Neuron (in vitro differentiated cells): Measurements from ENCODE around the gene CD34.

Source experiments
- H2AFZ ChIP-seq: one replicate; pipeline ENCODE4 v1.6.1; 2013; ENCODE audit warnings: low read depth, mild to moderate bottlenecking, inconsistent platforms, low read length, moderate library complexity
- H3K27me3 ChIP-seq: one replicate; pipeline ENCODE4 v1.6.1; 2013; ENCODE audit warnings: low read length; ENCODE audit not compliant: insufficient read depth
- H3K36me3 ChIP-seq: one replicate; pipeline ENCODE4 v1.6.1; 2013; ENCODE audit warnings: low read length; ENCODE audit not compliant: insufficient read depth
- H3K4me1 ChIP-seq: one replicate; pipeline ENCODE4 v1.6.1; 2013; ENCODE audit warnings: low read length; ENCODE audit not compliant: insufficient read depth
- H3K4me3 ChIP-seq: 2 replicates; pipeline ENCODE4 v1.5.1; 2013; ENCODE audit warnings: mild to moderate bottlenecking, low read length, moderate library complexity
- H3K9me3 ChIP-seq: one replicate; pipeline ENCODE4 v1.6.1; 2013; ENCODE audit warnings: low read length

Gene CD34

GRCh38 chr1:207922554-207922953 is 11.6 kb upstream of the CD34 start:
- peaks cover 42% of the 10 kb centered on the region for H3K27me3 ChIP-seq
- no peak overlapping the region for H2AFZ ChIP-seq
- H3K9me3 ChIP-seq = no peaks in the 10 kb centered on the region
- H3K36me3 ChIP-seq = no peaks in the 10 kb centered on the region
- H3K4me3 ChIP-seq = no peak overlapping the region
- no peaks in the 10 kb centered on the region for H3K4me1 ChIP-seq

DNA sequence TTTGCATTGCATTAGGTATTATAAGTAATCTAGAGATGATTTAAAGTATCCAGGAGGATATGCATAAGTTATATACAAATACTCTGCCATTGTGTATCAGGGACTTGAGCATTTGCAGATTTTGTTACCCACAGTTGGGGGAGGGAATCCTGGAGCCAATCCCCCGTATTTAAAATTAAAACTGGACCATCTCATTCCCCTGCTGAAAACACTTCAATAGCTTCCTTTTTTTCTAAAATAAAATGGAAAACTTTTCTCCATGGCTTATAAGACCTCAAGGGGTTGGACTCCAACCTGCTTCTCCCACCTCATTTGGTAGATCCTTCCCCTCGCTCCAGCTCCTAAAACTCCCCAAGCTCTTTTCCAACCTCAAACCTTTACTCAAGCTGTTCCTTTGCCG is 10.4 kb upstream of the CD34 start:
- no peaks in the 10 kb centered on the region for H3K36me3 ChIP-seq
- H3K9me3 ChIP-seq = no peaks in the 10 kb centered on the region
- H3K27me3 ChIP-seq = peaks cover 42% of the 10 kb centered on the region
- H3K4me1 ChIP-seq = no peaks in the 10 kb centered on the region
- H2AFZ ChIP-seq = no peak overlapping the region
- no peak overlapping the region for H3K4me3 ChIP-seq

DNA sequence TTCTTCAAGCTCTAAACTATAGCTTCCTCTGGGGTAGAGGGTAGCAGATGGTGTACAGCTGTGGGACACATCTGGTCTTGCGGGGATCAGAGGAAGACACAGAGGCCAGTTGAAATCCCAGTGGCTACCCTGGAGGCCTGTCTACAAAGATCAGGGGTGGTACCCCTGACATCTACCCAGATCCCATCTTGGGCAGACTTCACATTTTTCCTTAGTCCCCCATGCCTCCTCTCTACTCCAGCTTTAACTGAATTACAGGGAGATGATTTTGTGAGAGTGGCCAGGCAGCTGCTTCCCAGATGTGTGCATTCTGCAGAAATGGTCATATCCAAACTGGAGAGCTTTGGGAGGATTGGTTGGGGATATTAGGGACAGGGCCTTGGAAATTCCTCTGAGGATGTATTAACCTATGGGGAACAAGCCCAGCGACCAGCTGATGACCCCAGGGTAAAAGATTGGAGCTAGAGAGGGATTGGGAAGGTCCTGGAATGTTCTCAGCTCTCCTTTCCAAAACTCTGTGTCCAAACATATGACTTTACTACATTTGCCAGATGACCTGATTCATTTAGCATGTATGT is 9.6 kb upstream of the CD34 start:
- Histone ChIP-seq H3K9me3 (no peaks in the 10 kb centered on the region), H3K27me3 (peaks cover 42% of the 10 kb centered on the region), H3K4me3 (no peak overlapping the region), H2AFZ (no peak overlapping the region), H3K4me1 (no peaks in the 10 kb centered on the region), H3K36me3 (no peaks in the 10 kb centered on the region)

DNA sequence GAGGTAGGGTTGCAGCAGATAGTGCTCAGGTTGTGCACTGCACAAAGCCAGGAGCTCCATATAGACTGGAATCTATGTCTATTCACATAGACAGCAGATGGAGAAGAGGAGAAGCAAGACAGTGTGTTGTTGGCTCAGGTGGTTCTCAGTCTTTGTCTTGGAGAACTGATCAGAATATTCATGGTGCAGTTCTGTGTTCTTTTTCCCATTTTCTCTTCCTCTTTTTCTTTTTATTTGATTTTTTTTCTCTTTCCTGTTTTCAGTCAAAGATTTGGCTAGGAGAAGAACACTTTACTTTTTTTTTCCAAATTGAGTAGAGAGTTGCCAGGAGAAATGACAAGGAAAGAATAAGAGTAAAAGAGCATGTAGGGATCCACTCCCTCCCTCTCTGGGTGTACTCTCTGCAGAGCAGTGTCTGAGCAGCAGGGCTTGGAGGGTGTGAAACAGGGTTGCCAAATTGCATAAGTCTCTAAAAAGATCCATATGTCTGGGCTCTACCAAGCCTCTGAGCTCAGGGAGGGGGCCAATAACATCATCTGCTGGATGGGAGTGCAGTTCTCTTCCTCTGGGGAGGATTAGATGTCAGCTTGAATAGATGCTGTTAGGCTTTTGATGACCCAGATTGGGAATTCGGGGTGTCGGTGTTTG is 8.7 kb upstream of the CD34 start:
- Histone ChIP-seq H3K36me3 (no peaks in the 10 kb centered on the region), H3K9me3 (no peaks in the 10 kb centered on the region), H2AFZ (no peak overlapping the region), H3K4me3 (no peak overlapping the region), H3K27me3 (peaks cover 39% of the 10 kb centered on the region), H3K4me1 (no peaks in the 10 kb centered on the region)

GRCh38 chr1:207918581-207918980 is 7.7 kb upstream of the CD34 start:
- Histone ChIP-seq H3K27me3 (peaks cover 40% of the 10 kb centered on the region), H3K9me3 (no peaks in the 10 kb centered on the region), H3K36me3 (no peaks in the 10 kb centered on the region), H3K4me3 (no peak overlapping the region), H3K4me1 (no peaks in the 10 kb centered on the region), H2AFZ (no peak overlapping the region)

- Histone ChIP-seq H3K9me3 (no peaks in the 10 kb centered on the region), H2AFZ (no peak overlapping the region), H3K27me3 (peaks cover 34% of the 10 kb centered on the region), H3K4me1 (no peaks in the 10 kb centered on the region), H3K4me3 (no peak overlapping the region), H3K36me3 (no peaks in the 10 kb centered on the region)
Measured at GRCh38 chr1:207918011-207918410, 7.1 kb upstream of the CD34 start.

GRCh38 chr1:207917080-207917479 is 6.2 kb upstream of the CD34 start:
- Histone ChIP-seq H3K4me1 (peaks cover 7% of the 10 kb centered on the region), H3K27me3 (peaks cover 30% of the 10 kb centered on the region), H3K4me3 (no peak overlapping the region), H2AFZ (no peak overlapping the region), H3K36me3 (no peaks in the 10 kb centered on the region), H3K9me3 (no peaks in the 10 kb centered on the region)

DNA sequence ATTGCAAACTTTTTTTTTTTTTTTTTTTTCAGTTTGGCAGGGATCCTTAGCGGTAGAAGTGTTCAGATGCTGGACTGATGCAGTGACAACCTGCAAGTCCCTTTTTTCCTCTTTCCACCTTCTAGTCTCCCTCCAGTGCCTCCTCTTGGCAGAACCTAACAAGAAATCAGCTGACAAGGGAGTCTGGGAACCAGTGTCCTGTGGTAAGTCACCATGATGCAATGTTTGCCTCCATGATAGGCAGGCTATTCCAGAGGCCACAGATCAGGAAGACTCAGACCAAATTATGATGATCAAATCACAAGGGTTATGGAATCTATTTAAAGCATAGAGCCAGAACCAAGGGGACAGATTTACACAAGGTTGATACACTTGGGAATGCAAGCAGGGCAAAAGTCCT is 3.0 kb upstream of the CD34 start:
- no peak overlapping the region for H3K4me3 ChIP-seq
- H3K27me3 ChIP-seq = peaks cover 42% of the 10 kb centered on the region
- peaks cover 14% of the 10 kb centered on the region for H3K4me1 ChIP-seq
- H2AFZ ChIP-seq = no peak overlapping the region
- H3K36me3 ChIP-seq = no peaks in the 10 kb centered on the region
- no peaks in the 10 kb centered on the region for H3K9me3 ChIP-seq

- Histone ChIP-seq H3K4me3 (no peak overlapping the region), H3K27me3 (peaks cover 47% of the 10 kb centered on the region)
Measured at GRCh38 chr1:207911856-207912760, 1.2 kb upstream of the CD34 start.

DNA sequence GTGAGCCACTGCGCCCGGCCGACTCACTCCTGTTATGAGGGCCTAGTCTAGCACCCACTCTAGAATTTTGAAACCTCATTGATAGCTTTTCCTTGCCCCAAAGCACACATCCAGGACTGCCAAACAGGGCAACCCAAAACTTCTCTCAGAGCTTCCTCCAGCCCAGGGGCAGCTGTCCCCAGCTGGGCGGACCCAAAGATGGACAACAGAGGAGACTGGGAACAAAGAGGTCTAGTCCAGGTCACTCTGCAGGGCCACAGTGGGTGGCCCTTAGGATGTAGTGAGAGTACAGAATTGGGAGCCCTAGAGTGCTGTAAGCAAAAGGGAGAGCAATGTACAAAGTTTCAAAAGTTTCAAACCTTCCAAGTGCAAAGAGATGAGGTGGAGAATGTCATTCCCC is 1.2 kb downstream of the CD34 start:
- peaks cover 14% of the 10 kb centered on the region for H3K4me1 ChIP-seq
- peaks cover 46% of the 10 kb centered on the region for H3K27me3 ChIP-seq
- no peak overlapping the region for H3K4me3 ChIP-seq

More at GRCh38 chr1:207911856-207912760, 1.2 kb upstream of the CD34 start:
- H3K4me1 ChIP-seq = peaks cover 14% of the 10 kb centered on the region
- no peaks in the 10 kb centered on the region for H3K36me3 ChIP-seq
- H3K9me3 ChIP-seq = no peaks in the 10 kb centered on the region
- no peak overlapping the region for H2AFZ ChIP-seq

GRCh38 chr1:207908107-207908734 is 2.7 kb downstream of the CD34 start:
- Histone ChIP-seq H3K4me1 (peaks cover 14% of the 10 kb centered on the region), H3K9me3 (no peaks in the 10 kb centered on the region), H3K36me3 (no peaks in the 10 kb centered on the region), H2AFZ (no peak overlapping the region), H3K27me3 (peaks cover 37% of the 10 kb centered on the region), H3K4me3 (no peak overlapping the region)

More for the DNA sequence above, 1.2 kb downstream of the CD34 start:
- H3K36me3 ChIP-seq = no peaks in the 10 kb centered on the region
- H2AFZ ChIP-seq = no peak overlapping the region
- no peaks in the 10 kb centered on the region for H3K9me3 ChIP-seq

DNA sequence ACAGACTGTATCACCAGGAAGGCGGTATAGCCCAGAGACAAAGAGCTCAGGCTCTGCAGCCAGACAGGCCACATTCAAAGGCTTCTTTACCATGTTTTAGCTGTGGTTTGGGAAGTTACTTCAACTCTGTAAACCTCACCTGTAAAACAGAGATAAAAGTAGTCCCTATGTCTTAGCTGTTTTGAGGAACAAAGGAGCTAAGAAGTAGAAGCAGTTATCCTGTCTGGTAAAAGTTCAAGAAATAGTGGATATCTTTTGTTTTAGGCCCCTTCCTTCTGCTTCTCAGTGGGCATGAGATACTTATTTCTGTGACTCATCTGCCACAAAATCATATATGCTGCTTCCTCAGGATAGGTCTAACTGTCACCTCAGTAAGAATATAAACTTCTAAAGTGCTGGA is 6.5 kb downstream of the CD34 start:
- H3K27me3 ChIP-seq = peaks cover 7% of the 10 kb centered on the region
- H3K4me3 ChIP-seq = no peak overlapping the region
- H3K4me1 ChIP-seq = no peaks in the 10 kb centered on the region
- no peaks in the 10 kb centered on the region for H3K36me3 ChIP-seq
- no peak overlapping the region for H2AFZ ChIP-seq
- H3K9me3 ChIP-seq = no peaks in the 10 kb centered on the region

GRCh38 chr1:207903767-207904166 is 7.2 kb downstream of the CD34 start:
- Histone ChIP-seq H3K9me3 (no peaks in the 10 kb centered on the region), H3K36me3 (no peaks in the 10 kb centered on the region), H3K27me3 (peaks cover 8% of the 10 kb centered on the region), H3K4me1 (no peaks in the 10 kb centered on the region), H3K4me3 (no peak overlapping the region), H2AFZ (no peak overlapping the region)
